Left renal pelvis (tissue), 4 donors: ENCODE results near the gene LRRC4B. TPM values are rescaled to one million over a fixed set of nuclear protein-coding genes. Genes with fewer than 3 reads are reported as not detected.
A peak's percentile ranks its signal among the peaks of the same experiment; 100 is the strongest.
"Not testable (repeated sequence)": the region's sequence is repeated elsewhere in the genome, so short reads cannot be mapped to it uniquely, and the experiment has no call there.

Source experiments
- DNase-seq, 4 donors: peaks; one replicate each; pipeline ENCODE4 v3.0.0-alpha.2; 2013; ENCODE audit warnings: low read depth in 4 of 4, low spot score in 3 of 4
- polyA plus RNA-seq, 4 donors: library from polyadenylated mRNA; unstranded; fragments of 120-200 nt; gene quantifications; one replicate each; pipeline ENCODE4 v1.2.1, GENCODE V29; 2013; ENCODE audit not compliant: insufficient read length in 4 of 4

LRRC4B gene
- polyA plus RNA-seq, 4 donors: 15.7 to 26.8 (median 20.1) TPM

GRCh38 chr19:50531171-50531612 is 37.0 kb downstream of the LRRC4B start:
- no peak for DNase-seq

GRCh38 chr19:50528052-50528451 is 40.2 kb downstream of the LRRC4B start:
- DNase-seq: not testable (repeated sequence)

GRCh38 chr19:50522881-50523280 is 45.4 kb downstream of the LRRC4B start:
- DNase-seq: no peak

- no peak for DNase-seq
Measured at GRCh38 chr19:50520822-50521465, 47.3 kb downstream of the LRRC4B start.

- DNase-seq: no peak
Measured at GRCh38 chr19:50519006-50519575, 49.1 kb downstream of the LRRC4B start.

GRCh38 chr19:50518091-50519005 is 49.9 kb downstream of the LRRC4B start:
- DNase-seq: no peak

- DNase-seq: no peak
Measured at GRCh38 chr19:50517704-50518075, 50.5 kb downstream of the LRRC4B start.

- no peak for DNase-seq
Measured at GRCh38 chr19:50516964-50517703, 51.1 kb downstream of the LRRC4B start.

- no peak for DNase-seq
Measured at GRCh38 chr19:50516456-50516855, 51.8 kb downstream of the LRRC4B start.

- no peak for DNase-seq
Measured at GRCh38 chr19:50515168-50515561, 53.1 kb downstream of the LRRC4B start.

- no peak for DNase-seq
Measured at GRCh38 chr19:50514346-50515167, 53.7 kb downstream of the LRRC4B start.

- DNase-seq: no peak
Measured at GRCh38 chr19:50513746-50514345, 54.4 kb downstream of the LRRC4B start, which contains the start of gene ASPDH. ASPDH (minus strand) TSS chr19:50513913; CDS start chr19:50513823, 90 bp downstream.

GRCh38 chr19:50512999-50513745 is 55.1 kb downstream of the LRRC4B start:
- no peak for DNase-seq

GRCh38 chr19:50512112-50512998 is 55.9 kb downstream of the LRRC4B start:
- no peak for DNase-seq

GRCh38 chr19:50511069-50511822 is 57.0 kb downstream of the LRRC4B start, which contains the start of gene JOSD2:
JOSD2 (minus strand) TSS chr19:50511191; CDS start chr19:50510431, 760 bp downstream.
- DNase-seq: peak; percentile 95 to 98 (median 98)

- peak in 1 of 4 donors; percentile 65 for DNase-seq
Measured at GRCh38 chr19:50510700-50511068, 57.6 kb downstream of the LRRC4B start.

GRCh38 chr19:50510121-50510670 is 58.0 kb downstream of the LRRC4B start:
- DNase-seq: no peak
